KMS-11 (cell line): Measurements from ENCODE around the gene LSS.

Source experiments
- H2AFZ ChIP-seq: fragments of 200-600 bp; sonication (generic); 2 replicates; pipeline ENCODE4 v1.6.1; 2016; ENCODE audit warnings: antibody characterized with exemption, mixed run types, low read depth
- H3K27ac ChIP-seq: fragments of 200-600 bp; sonication (generic); 2 replicates; pipeline ENCODE4 v1.6.1; 2016; ENCODE audit warnings: mild to moderate bottlenecking, mixed run types
- H3K27me3 ChIP-seq: fragments of 200-600 bp; sonication (generic); 2 replicates; pipeline ENCODE4 v1.6.1; 2017; ENCODE audit warnings: mild to moderate bottlenecking, low read depth, mixed run types, moderate library complexity; ENCODE audit not compliant: insufficient read depth
- H3K36me3 ChIP-seq: fragments of 200-600 bp; sonication (generic); 2 replicates; pipeline ENCODE4 v1.6.1; 2017; ENCODE audit warnings: mild to moderate bottlenecking, mixed run types; ENCODE audit not compliant: insufficient read depth
- H3K4me1 ChIP-seq: fragments of 200-600 bp; sonication (generic); 2 replicates; pipeline ENCODE4 v1.6.1; 2016; ENCODE audit warnings: mild to moderate bottlenecking, low read depth, mixed run types; ENCODE audit not compliant: poor library complexity, severe bottlenecking
- H3K4me2 ChIP-seq: fragments of 200-600 bp; sonication (generic); 2 replicates; pipeline ENCODE4 v1.7.0; 2016; ENCODE audit warnings: mild to moderate bottlenecking, mixed run types
- H3K4me3 ChIP-seq: fragments of 200-600 bp; sonication (generic); IDR thresholded peaks from 2 replicates; pipeline ENCODE4 v1.6.1; 2017; ENCODE audit warnings: low read depth, low read length, mixed read lengths; ENCODE audit not compliant: insufficient read depth
- H3K79me2 ChIP-seq: fragments of 200-600 bp; sonication (generic); 2 replicates; pipeline ENCODE4 v1.6.1; 2016; ENCODE audit warnings: low read depth, mixed run types; ENCODE audit not compliant: insufficient read depth
- H3K9ac ChIP-seq: fragments of 200-600 bp; sonication (generic); 2 replicates; pipeline ENCODE4 v1.6.1; 2016; ENCODE audit warnings: mild to moderate bottlenecking, mixed run types
- H4K20me1 ChIP-seq: fragments of 200-600 bp; sonication (generic); 2 replicates; pipeline ENCODE4 v1.6.1; 2016; ENCODE audit warnings: mild to moderate bottlenecking, mixed run types; ENCODE audit not compliant: insufficient read depth
- CTCF ChIP-seq: fragments of 200-600 bp; sonication (generic); conservative IDR thresholded peaks from 2 replicates; pipeline ENCODE4 v1.6.1; 2017; ENCODE audit warnings: low read depth, mild to moderate bottlenecking, antibody characterized with exemption, low read length, moderate library complexity, mixed read lengths

LSS gene

GRCh38 chr21:46206163-46207005, 22.2 kb downstream of the LSS start:
- TF ChIP-seq CTCF = no peak
- Histone ChIP-seq H3K4me2 (no peak overlapping the region), H4K20me1 (no peaks in the 10 kb centered on the region), H3K27ac (no peak overlapping the region), H2AFZ (no peak overlapping the region), H3K79me2 (no peaks in the 10 kb centered on the region), H3K27me3 (no peaks in the 10 kb centered on the region), H3K4me1 (no peaks in the 10 kb centered on the region), H3K36me3 (no peaks in the 10 kb centered on the region; the same call in 1 of the 2 replicates), H3K4me3 (no peak overlapping the region), H3K9ac (no peak overlapping the region)

DNA sequence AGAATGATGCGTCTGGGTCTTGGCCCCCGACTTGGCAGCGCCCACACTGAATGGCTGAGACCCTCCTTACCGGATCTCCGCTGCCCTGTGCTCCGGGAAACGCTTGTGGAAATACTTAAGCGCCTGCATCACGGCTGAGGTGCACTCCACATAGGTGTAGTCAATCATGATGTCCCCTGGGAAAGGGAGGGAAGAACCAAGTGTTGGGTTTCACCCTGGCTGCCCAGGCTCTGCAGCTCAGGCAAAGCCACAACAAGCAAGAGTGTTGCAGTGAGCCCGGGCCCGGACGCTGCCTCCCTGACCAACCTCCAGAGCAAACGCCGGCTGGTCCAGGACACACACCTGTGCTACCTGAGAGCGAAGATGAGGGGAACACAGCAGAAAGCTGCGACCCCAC, 22.8 kb downstream of the LSS start:
- Histone ChIP-seq H3K79me2 (no peaks in the 10 kb centered on the region), H3K9ac (no peak overlapping the region), H3K27me3 (no peaks in the 10 kb centered on the region), H3K27ac (no peak overlapping the region), H4K20me1 (no peaks in the 10 kb centered on the region), H3K4me1 (no peaks in the 10 kb centered on the region), H3K4me2 (no peak overlapping the region), H3K36me3 (no peaks in the 10 kb centered on the region; the same call in 1 of the 2 replicates), H2AFZ (no peak overlapping the region), H3K4me3 (no peak overlapping the region)
- TF ChIP-seq CTCF = no peak

GRCh38 chr21:46205166-46205565, 23.4 kb downstream of the LSS start:
- H3K27ac ChIP-seq = no peak overlapping the region

GRCh38 chr21:46203203-46203600, 25.4 kb downstream of the LSS start:
- Histone ChIP-seq H4K20me1 (no peaks in the 10 kb centered on the region), H3K9ac (no peak overlapping the region), H3K4me2 (no peak overlapping the region), H3K27ac (no peak overlapping the region), H3K36me3 (no peaks in the 10 kb centered on the region; the same call in 1 of the 2 replicates), H3K79me2 (no peaks in the 10 kb centered on the region), H3K27me3 (no peaks in the 10 kb centered on the region), H2AFZ (no peak overlapping the region), H3K4me1 (no peaks in the 10 kb centered on the region), H3K4me3 (no peak overlapping the region)
- TF ChIP-seq CTCF = no peak

More at GRCh38 chr21:46205166-46205565, 23.4 kb downstream of the LSS start:
- no peaks in the 10 kb centered on the region for H3K27me3 ChIP-seq
- no peaks in the 10 kb centered on the region for H4K20me1 ChIP-seq
- H3K4me2 ChIP-seq = no peak overlapping the region
- H3K4me3 ChIP-seq = no peak overlapping the region
- no peaks in the 10 kb centered on the region for H3K4me1 ChIP-seq
- no peak overlapping the region for H3K9ac ChIP-seq
- H3K36me3 ChIP-seq = no peaks in the 10 kb centered on the region; the same call in 1 of the 2 replicates
- no peaks in the 10 kb centered on the region for H3K79me2 ChIP-seq
- TF ChIP-seq CTCF = no peak
- no peak overlapping the region for H2AFZ ChIP-seq
